Activated CD4-positive, alpha-beta T cell treated with anti-CD3 and anti-CD28 coated beads for 4 hours (primary cell): ENCODE data around the gene ASMTL.
"Not testable (repeated sequence)": the region's sequence is repeated elsewhere in the genome, so short reads cannot be mapped to it uniquely, and the experiment has no call there.

Experiments used
- DNase-seq, 2 donors: peaks; one replicate each; pipeline ENCODE4 v3.0.0-alpha.2; 2020

ASMTL gene

DNA sequence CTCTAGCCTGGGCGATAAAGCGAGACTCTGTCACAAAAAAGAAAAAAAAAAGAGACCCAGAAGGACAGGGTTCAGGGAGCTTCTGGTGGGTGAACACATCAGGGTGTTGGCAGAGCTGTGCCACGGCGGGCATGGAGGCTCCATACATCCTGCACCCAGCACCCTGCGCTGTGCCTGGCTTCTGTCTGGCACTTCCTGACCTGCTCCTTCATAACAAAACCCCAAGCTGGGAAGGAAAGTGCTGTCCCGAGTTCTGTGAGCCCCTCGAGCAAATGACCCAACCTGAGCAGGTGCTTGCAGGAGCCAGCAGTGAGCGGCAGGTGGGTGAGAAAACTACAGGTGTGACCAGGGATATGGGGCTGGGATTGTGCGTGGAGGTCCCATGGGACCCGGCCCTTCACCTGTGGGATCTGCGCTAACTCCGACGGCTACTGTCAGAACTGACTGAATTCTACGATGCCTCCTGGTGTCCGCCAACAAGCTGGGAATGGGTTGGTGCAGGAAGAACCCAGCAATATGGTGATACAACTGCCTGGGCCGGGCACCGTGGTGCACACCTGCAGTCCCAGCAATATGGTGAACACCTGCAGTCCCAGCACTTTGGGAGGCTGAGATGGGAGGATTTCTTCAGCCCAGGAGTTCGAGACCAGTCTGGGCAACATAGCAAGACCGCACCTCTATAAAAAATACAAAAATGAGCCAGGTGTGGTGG lies 18.9 kb downstream of the ASMTL start:
- DNase-seq: no peak

DNA sequence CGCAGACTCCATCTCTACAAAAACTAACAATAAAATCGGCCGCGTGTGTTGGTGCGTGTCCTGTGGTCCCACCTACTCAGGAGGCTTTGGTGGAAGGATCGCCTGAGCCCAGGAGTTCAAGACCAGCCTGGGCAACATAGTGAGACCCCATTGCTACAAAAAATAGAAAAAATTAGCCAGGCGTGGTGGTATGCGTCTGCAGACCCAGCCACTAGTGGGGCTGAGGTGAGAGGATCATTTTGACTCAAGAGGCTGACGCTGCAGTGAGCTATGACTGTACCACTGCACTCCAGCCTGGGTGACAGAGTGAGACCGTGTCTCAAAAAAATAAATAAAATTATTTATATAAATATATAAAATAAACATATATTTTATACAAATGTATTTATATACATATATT lies 22.3 kb downstream of the ASMTL start:
- DNase-seq: no peak

- no peak for DNase-seq
These were observed 25.0 kb downstream of the ASMTL start for GRCh38 chrX:1427756-1428155.

DNA sequence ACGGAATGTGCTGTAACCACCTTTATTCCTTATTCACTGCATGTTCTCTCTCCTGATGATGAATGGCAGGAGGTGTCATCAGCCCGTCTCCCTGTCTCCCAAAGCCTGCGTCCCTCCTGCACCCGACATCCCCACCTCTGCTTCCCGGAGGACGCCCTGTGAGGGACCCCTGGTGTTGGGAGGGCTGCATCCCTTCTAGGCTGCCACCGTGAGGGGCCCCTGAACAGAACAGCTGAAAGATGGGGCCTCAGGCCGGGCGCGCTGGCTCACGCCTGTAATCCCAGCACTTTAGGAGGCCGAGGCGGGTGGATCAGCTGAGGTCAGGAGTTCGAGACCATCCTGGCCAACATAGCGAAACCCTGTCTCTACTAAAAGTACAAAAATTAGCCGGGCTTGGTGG lies 26.4 kb downstream of the ASMTL start:
- DNase-seq: not testable (repeated sequence)

DNA sequence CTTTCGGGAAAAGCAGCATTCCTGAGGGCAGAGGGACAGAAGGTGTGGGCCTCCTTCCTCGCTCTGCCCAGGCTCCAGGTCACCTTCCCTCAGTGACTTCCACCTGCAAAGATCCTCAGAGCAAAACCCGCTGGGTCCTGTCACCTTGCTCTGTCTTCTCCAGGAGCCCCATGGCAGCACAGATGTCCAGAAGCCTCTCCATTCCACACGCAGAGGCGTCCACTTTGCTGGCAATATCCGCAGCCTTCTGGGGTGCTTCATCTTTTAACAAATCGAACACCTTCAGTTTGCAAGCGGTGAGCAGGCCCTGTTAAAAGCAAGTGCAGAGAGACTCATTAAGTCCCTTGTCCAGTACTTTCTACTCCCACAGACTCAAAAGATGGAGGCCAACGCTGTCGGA lies 27.3 kb downstream of the ASMTL start:
- DNase-seq: no peak

GRCh38 chrX:1424147-1424851 lies 28.4 kb downstream of the ASMTL start:
- DNase-seq: no peak

DNA sequence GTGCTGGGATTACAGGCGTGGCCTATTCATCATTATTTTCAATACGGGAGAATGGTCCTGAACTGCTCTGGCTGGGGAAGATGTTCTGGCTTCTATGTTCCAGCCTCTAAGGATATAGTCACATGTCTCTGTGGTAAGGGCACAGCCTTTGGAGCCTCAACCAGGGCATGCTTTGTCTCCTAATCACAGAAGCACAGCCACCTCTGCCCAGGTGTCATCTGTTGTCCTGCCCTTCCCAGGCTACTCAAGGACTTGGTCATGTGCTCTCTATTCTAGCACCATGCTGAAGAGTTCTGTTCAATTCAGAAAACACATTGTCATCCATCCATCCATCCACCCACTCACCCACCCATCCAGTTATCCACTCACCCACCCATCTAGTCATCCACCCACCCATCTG lies 29.5 kb downstream of the ASMTL start:
- DNase-seq: no peak

GRCh38 chrX:1422135-1422465 lies 30.6 kb downstream of the ASMTL start:
- no peak for DNase-seq

- no peak for DNase-seq
These were observed 31.1 kb downstream of the ASMTL start for GRCh38 chrX:1421433-1422134.

GRCh38 chrX:1420371-1420770 lies 32.3 kb downstream of the ASMTL start:
- DNase-seq: no peak

- DNase-seq: no peak
These were observed 33.0 kb downstream of the ASMTL start for GRCh38 chrX:1419545-1420355.

DNA sequence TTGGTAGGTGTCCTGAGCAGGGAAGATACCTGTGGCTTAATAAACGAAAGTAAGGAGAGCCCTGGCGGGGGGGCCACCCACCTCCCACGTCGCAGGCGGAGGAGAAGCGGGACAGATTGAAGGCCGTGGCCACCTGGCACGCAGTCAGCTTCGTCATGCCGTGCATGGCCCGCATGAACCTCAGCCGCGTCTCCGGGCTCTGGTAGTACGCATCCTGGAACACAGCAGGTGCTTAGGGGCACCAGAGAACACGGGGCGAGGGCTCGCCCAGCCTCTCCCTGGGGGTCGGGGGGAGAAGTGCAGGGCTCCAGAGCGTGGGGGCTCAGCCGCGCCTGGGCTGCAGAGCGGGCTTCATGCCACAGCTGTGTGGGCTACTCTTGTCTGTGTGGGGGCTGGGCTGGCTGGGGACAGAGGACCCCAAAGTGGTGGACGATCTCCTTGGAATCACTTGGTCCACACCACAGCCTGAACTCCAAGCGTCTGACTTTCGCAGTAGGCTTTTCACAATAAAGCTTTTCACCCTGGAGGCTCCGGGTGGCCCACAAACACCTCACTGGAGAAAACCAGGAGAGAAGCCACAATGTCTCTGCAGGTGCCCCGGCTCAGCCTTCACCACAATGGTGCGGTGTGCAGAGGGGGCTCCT lies 33.7 kb downstream of the ASMTL start:
- no peak for DNase-seq

DNA sequence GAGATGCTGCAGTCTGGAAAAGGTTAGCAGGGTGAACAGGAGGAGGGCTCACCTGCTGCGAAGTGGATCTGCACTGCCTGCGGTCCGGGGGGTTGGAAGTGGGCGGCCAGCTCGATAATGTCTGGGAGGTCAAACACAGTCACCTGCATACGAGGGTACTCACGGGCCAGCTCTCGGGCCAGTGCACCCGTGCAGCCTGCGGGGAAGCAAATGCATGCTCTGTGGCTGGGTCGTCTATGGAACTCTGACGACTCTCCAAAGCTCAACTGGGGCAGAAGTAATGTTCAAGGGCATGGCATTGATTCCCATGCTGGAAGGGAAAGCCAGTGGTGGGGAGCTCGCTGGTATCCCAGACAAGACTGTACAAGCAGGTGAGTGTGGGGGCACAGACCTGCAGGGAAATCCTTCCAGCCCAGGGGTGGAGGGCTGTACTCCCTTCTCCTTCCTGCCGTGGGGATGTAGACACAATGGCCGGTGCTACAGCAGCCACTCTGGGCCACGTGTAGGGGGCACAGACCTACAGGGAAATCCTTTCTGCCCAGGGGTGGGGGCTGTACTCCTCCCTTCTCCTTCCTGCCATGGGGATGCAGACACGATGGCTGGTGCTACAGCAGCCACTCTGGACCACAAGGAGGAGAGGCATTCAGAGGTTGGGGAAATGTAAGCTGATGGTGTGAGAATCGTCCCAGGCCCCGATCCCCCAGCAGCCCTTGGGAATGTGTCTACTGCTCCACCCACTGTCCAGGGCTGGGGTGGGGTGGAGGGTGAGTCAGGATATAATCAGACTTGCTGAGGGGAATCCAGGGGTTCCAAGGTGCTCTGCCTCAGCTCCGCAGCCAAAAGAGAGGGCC lies 34.6 kb downstream of the ASMTL start:
- no peak for DNase-seq

GRCh38 chrX:1416965-1417760 lies 35.5 kb downstream of the ASMTL start:
- DNase-seq: no peak

- no peak for DNase-seq
These were observed 36.4 kb downstream of the ASMTL start for GRCh38 chrX:1416327-1416784.

- DNase-seq: no peak
These were observed 40.1 kb downstream of the ASMTL start for GRCh38 chrX:1412551-1413161.

GRCh38 chrX:1411326-1411725 lies 41.4 kb downstream of the ASMTL start:
- no peak for DNase-seq

GRCh38 chrX:1407035-1407434 lies 45.7 kb downstream of the ASMTL start:
- no peak for DNase-seq

GRCh38 chrX:1405769-1406168 lies 46.9 kb downstream of the ASMTL start:
- not testable (repeated sequence) for DNase-seq

DNA sequence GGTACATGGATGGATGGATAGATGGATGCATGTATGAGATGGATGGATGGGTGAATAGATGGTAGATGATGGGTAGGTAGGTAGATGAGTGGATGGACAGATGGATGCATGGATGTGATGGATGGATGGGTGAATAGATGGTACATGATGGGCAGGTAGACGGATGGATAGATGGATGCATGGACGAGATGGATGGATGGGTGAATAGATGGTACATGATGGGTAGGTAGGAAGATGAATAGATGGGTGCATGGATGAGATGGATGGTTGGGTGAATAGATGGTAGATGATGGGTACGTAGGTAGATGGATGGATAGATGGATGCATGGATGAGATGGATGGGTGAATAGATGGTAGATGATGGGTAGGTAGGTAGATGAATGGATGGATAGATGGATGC lies 48.8 kb downstream of the ASMTL start:
- DNase-seq: not testable (repeated sequence)
